RWPE2 (cell line): ENCODE results near the gene TECRL.

Experiments used
- ATAC-seq: fragments of 200-7000 bp; cut with Tn5 transposase; 3 replicates; pipeline ENCODE4 v1.9.1; 2021; ENCODE audit warnings: low read depth
- DNase-seq: peaks from one replicate; pipeline ENCODE4 v3.0.0-alpha.2; 2020; ENCODE audit warnings: low spot score
- H3K27ac ChIP-seq: fragments of 450-650 bp; 2 replicates; pipeline ENCODE4 v1.5.1; 2017; ENCODE audit warnings: mild to moderate bottlenecking; ENCODE audit not compliant: poor library complexity, severe bottlenecking
- H3K27me3 ChIP-seq: fragments of 250-450 bp; sonication (Bioruptor Pico); 2 replicates; pipeline ENCODE4 v1.5.1; 2021; ENCODE audit warnings: mild to moderate bottlenecking, moderate library complexity; ENCODE audit not compliant: insufficient read depth, poor library complexity, severe bottlenecking
- H3K36me3 ChIP-seq: fragments of 250-450 bp; sonication (Bioruptor Pico); 2 replicates; pipeline ENCODE4 v1.5.1; 2020; ENCODE audit warnings: low read depth, mild to moderate bottlenecking, moderate library complexity
- H3K4me1 ChIP-seq: fragments of 250-450 bp; sonication (Bioruptor Pico); 2 replicates; pipeline ENCODE4 v1.5.1; 2021; ENCODE audit warnings: mild to moderate bottlenecking, moderate library complexity; ENCODE audit not compliant: insufficient read depth, poor library complexity, severe bottlenecking
- H3K4me3 ChIP-seq: fragments of 250-450 bp; sonication (Bioruptor Pico); 2 replicates; pipeline ENCODE4 v1.5.1; 2021; ENCODE audit warnings: mild to moderate bottlenecking, moderate library complexity; ENCODE audit not compliant: severe bottlenecking
- H3K9me3 ChIP-seq: fragments of 250-450 bp; sonication (Bioruptor Pico); 2 replicates; pipeline ENCODE4 v1.5.1; 2021; ENCODE audit warnings: mild to moderate bottlenecking, moderate library complexity; ENCODE audit not compliant: severe bottlenecking
- TF ChIP-seq, protein P1 (sequence below): fragments of 450-650 bp; IDR thresholded peaks from one replicate; pipeline ENCODE4 v1.5.1; 2017; ENCODE audit warnings: mild to moderate bottlenecking, moderate library complexity; ENCODE audit not compliant: poor library complexity, severe bottlenecking

The TECRL gene

DNA sequence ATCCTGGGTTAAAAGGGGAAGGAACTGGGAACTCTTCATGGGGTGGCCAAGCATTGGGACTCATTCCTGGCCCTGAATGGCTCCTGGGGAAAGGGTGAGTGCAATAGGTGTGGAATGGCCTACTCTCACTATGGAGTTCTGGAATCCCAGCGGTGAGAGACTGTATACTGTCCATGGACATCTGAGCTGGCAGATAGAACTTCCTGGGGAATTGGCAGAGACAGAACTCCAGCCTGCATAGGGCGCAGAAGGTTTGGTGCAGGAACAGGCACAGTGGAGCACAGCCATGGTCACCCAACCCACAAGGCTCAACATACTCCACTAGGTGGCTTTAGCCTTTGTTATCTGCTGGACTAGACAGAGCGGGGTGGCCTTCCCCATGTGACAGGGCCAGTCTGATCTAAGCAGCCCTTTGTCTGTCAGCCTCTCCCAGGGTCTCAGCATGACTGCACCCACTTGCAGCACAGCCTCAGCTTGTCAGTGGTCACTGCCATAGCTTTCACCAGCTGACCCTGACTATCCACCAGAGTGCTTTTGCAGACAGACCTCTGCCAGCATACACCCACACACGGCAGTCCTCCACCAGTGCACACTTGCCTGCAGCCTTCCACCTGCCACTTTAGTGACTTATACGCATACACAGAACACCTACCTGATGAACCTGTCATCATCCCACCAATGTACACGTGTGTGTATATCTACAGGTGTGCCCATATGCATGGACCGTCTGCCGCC lies 48.4 kb downstream of the TECRL start:
- no peaks in the 10 kb centered on the region for H3K4me1 ChIP-seq
- H3K27me3 ChIP-seq = no peaks in the 10 kb centered on the region
- TF ChIP-seq, protein P1, sequence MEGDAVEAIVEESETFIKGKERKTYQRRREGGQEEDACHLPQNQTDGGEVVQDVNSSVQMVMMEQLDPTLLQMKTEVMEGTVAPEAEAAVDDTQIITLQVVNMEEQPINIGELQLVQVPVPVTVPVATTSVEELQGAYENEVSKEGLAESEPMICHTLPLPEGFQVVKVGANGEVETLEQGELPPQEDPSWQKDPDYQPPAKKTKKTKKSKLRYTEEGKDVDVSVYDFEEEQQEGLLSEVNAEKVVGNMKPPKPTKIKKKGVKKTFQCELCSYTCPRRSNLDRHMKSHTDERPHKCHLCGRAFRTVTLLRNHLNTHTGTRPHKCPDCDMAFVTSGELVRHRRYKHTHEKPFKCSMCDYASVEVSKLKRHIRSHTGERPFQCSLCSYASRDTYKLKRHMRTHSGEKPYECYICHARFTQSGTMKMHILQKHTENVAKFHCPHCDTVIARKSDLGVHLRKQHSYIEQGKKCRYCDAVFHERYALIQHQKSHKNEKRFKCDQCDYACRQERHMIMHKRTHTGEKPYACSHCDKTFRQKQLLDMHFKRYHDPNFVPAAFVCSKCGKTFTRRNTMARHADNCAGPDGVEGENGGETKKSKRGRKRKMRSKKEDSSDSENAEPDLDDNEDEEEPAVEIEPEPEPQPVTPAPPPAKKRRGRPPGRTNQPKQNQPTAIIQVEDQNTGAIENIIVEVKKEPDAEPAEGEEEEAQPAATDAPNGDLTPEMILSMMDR = no peak
- H3K4me3 ChIP-seq = no peak overlapping the region
- H3K9me3 ChIP-seq = no peaks in the 10 kb centered on the region
- H3K36me3 ChIP-seq = no peaks in the 10 kb centered on the region
- H3K27ac ChIP-seq = no peak overlapping the region
- ATAC-seq (no peak), DNase-seq (peak; percentile 23)

GRCh38 chr4:64359489-64359888 lies 49.8 kb downstream of the TECRL start:
- no peak for ATAC-seq
- Histone ChIP-seq H3K27ac (no peak overlapping the region), H3K4me3 (no peak overlapping the region)

DNA sequence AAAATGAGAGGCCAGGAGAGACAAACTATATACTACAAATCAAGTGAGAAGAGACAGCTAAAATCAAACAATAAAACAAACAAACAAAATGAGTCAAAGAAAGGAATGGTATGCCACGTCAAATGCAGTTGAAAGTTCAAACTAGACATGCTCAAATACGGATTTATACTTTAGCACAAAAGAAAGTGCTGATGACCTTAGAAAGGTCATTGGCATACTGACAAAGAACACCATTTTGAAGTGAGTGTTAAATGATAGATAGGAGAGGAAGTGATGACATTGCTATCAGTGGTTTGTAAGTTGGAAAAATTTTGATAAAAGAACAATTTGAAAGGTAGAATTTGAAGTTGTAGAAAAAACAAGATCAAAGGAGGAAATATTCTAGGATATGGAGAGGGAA lies 55.3 kb downstream of the TECRL start:
- ATAC-seq = no peak
- DNase-seq = no peak
- Histone ChIP-seq H3K36me3 (no peaks in the 10 kb centered on the region), H3K9me3 (no peaks in the 10 kb centered on the region), H3K4me3 (no peak overlapping the region), H3K27me3 (no peaks in the 10 kb centered on the region), H3K4me1 (no peaks in the 10 kb centered on the region), H3K27ac (no peak overlapping the region)
- TF ChIP-seq, protein P1 = no peak

More at GRCh38 chr4:64359489-64359888, 49.8 kb downstream of the TECRL start:
- no peaks in the 10 kb centered on the region for H3K27me3 ChIP-seq
- DNase-seq = no peak
- TF ChIP-seq, protein P1 = no peak
- H3K36me3 ChIP-seq = no peaks in the 10 kb centered on the region
- no peaks in the 10 kb centered on the region for H3K9me3 ChIP-seq
- H3K4me1 ChIP-seq = no peaks in the 10 kb centered on the region

GRCh38 chr4:64341711-64342110 lies 67.5 kb downstream of the TECRL start:
- TF ChIP-seq, protein P1 = no peak
- H3K36me3 ChIP-seq = no peaks in the 10 kb centered on the region
- no peak overlapping the region for H3K4me3 ChIP-seq
- no peak overlapping the region for H3K27ac ChIP-seq
- H3K9me3 ChIP-seq = no peaks in the 10 kb centered on the region
- H3K27me3 ChIP-seq = no peaks in the 10 kb centered on the region
- H3K4me1 ChIP-seq = no peaks in the 10 kb centered on the region
- DNase-seq (no peak), ATAC-seq (no peak)

- no peak overlapping the region for H3K4me3 ChIP-seq
- DNase-seq (no peak), ATAC-seq (no peak)
- no peaks in the 10 kb centered on the region for H3K27me3 ChIP-seq
- H3K9me3 ChIP-seq = no peaks in the 10 kb centered on the region
- no peaks in the 10 kb centered on the region for H3K4me1 ChIP-seq
- no peaks in the 10 kb centered on the region for H3K36me3 ChIP-seq
- no peak overlapping the region for H3K27ac ChIP-seq
- TF ChIP-seq, protein P1 = no peak
Observed at GRCh38 chr4:64340218-64341110, 68.8 kb downstream of the TECRL start.
